ENCODE data around the gene CAVIN2.

CAVIN2 gene

DNA sequence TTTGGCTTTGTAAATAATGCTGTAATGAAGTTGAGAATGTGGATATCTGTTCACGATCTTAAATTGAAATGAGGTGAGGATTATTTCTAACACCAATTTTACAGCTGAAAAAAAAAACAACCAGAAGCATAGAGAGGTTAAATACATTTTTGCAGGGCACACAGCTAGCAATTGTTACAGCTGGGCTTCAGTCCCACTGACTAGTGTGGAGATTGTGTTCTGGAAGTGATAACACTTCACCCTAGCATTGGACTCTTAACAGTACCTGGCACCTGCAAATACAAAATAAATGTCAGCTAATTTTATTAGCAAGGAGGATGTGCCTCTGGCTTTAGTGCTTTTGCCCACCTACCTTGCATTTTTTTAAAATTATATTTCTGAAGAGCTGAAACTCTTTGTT lies 28.8 kb downstream of the CAVIN2 start:
- DNase-seq (ENCODE audit: low spot score) = no peak
- TF ChIP-seq, protein P1, sequence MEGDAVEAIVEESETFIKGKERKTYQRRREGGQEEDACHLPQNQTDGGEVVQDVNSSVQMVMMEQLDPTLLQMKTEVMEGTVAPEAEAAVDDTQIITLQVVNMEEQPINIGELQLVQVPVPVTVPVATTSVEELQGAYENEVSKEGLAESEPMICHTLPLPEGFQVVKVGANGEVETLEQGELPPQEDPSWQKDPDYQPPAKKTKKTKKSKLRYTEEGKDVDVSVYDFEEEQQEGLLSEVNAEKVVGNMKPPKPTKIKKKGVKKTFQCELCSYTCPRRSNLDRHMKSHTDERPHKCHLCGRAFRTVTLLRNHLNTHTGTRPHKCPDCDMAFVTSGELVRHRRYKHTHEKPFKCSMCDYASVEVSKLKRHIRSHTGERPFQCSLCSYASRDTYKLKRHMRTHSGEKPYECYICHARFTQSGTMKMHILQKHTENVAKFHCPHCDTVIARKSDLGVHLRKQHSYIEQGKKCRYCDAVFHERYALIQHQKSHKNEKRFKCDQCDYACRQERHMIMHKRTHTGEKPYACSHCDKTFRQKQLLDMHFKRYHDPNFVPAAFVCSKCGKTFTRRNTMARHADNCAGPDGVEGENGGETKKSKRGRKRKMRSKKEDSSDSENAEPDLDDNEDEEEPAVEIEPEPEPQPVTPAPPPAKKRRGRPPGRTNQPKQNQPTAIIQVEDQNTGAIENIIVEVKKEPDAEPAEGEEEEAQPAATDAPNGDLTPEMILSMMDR (IDR thresholded peaks at IDR 0.05) = no peak
- Histone ChIP-seq H3K4me3 (no peak overlapping the region), H3K27ac (no peak overlapping the region)

DNA sequence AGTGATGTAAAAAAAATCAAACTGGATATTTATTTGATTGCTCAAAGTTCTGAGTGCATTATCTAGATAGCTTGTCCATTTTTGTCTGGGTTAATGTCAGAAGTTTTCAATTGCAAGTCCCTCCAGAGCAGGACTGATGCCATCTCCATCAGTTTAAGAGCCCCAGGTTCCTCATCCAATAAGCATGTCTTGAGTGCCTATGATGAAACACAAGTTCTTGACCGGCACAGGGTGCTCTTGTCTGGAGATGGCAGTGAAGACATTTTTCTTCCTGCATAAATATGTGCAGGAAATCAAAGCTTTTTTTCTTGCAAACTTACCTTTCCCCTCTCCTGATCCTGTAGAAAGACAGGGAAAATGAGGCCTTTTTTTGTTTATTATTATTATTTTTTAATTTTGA lies 31.9 kb downstream of the CAVIN2 start:
- TF ChIP-seq, protein P1 (IDR thresholded peaks at IDR 0.05) = no peak
- Histone ChIP-seq H3K4me3 (no peak overlapping the region), H3K27ac (no peak overlapping the region)
- no peak for DNase-seq (ENCODE audit: low spot score)

DNA sequence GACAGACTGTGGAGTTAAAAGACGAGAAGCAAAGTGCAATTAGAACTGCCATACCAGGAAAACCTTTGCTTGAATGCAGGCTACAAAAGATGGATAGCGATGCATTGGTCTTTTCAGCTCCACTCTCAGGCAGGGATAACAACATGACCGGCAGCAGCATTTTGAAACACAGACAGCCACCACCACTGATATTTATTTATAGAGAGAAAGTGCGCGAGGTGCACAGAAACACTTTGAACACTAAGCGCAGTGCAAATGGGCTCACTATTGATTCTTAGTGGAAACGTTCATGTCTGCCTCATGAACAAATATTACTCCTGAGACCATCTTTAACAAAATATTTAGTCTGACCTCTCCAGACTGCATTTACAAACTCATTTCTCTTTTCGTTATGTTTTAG lies 32.9 kb downstream of the CAVIN2 start:
- DNase-seq (ENCODE audit: low spot score) = no peak
- no peak overlapping the region for H3K4me3 ChIP-seq
- TF ChIP-seq, protein P1 (IDR thresholded peaks at IDR 0.05) = no peak
- H3K27ac ChIP-seq = no peak overlapping the region

DNA sequence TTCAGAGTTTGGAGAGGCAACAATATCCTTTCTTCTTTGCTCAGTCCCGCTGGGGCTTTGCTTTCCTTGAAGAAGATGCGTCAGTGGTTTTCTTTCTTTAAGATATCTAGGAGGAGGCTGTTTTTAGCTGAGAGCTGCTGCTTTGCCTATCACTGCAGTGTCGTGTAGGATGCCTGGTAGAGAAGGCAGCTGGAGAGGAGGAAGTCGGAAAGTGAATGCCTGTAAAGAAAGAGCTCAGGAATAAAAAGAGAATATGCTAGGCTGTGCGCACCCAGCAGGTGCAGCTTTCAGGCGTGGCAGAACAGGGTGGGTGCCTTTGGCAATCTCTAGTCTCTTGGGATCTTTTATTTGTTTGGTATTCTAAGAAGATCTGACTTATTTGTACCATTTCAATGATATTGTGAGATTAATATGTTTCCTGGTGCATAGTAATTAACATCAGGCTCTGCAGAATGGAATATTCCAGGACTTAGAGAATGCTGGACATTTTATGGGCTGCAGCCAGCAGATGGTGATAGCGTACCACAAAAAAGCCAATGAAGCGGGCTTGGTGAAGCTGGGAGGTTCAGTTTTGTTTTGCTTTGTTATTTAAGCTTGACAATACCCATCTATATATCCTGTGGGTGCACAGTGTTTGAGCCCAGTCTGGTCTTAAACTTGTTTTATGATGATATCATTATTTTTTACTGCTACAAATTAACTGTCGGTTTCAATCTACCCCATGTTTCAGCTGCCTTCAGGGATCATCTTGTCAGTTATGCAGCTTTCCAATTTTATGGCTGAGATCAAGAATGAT lies 34.9 kb downstream of the CAVIN2 start:
- Histone ChIP-seq H3K27ac (no peak overlapping the region), H3K4me3 (peak overlapping the region; percentile 26)
- DNase-seq (ENCODE audit: low spot score) = no peak
- TF ChIP-seq, protein P1 (IDR thresholded peaks at IDR 0.05) = peak; percentile 57

DNA sequence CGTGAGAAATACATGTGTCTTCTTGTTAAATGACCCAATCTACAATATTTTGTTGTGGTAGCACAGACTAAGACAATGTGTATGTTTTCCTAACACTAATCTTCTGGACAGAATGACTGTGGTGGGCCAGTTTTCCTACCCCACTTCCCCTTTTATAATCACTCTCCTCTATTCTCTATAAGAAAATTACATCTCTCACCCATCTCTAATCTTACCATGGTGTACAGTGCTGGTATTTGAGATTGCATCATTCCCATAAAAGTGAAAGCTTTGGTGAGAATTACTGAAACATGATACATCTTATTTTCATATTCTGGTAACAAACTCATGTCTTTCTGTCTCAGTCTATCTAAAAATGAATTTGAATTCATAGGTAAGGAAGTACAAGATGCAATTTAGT lies 40.5 kb downstream of the CAVIN2 start:
- no peak for DNase-seq (ENCODE audit: low spot score)
- Histone ChIP-seq H3K4me3 (no peak overlapping the region), H3K27ac (no peak overlapping the region)
- TF ChIP-seq, protein P1 (IDR thresholded peaks at IDR 0.05) = no peak

DNA sequence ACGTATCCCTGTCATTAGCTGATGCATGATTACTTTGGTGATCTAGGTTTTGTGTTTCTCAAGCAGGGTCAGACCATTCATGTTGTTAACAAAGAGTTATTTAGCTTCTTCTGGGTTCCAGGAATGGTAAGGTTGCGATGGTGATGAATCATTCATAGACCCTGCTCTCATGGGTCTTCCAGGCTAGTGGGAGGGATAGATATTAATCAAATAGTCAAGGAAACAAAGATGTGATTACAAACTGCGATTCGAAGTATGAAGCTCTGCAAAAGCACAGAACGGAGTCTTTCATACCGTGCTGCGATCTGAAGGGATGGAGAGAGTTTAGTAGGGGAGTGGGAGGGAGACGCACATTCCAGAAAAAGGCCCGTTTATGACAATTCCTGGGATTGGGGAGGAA lies 42.1 kb downstream of the CAVIN2 start:
- Histone ChIP-seq H3K4me3 (no peak overlapping the region), H3K27ac (no peak overlapping the region)
- TF ChIP-seq, protein P1 (IDR thresholded peaks at IDR 0.05) = no peak
- no peak for DNase-seq (ENCODE audit: low spot score)

DNA sequence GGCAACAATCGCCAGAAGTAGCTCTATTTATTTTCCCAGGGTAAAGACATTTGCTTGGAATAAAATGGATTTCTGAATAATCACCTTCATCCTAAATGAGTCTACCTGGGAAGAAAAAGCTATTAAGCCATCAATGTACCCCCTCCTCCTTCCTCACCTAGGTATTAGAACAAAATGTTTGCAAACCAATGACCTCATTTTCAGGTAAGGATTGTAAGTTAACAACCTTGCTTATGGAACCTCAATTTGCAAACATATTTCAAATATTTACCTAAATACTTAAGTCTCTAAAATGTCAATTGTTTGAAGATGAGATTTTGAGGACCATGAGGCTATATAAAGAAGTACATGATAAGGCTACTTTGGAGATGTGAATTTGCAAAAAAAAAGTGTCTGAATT lies 43.9 kb downstream of the CAVIN2 start:
- no peak overlapping the region for H3K27ac ChIP-seq
- H3K4me3 ChIP-seq = no peak overlapping the region
- TF ChIP-seq, protein P1 (IDR thresholded peaks at IDR 0.05) = no peak
- no peak for DNase-seq (ENCODE audit: low spot score)

All from coronary artery (tissue), 2 donors.